GM19239 (cell line): Measurements from ENCODE around the gene RASAL2.
"Not testable (repeated sequence)": the region's sequence is repeated elsewhere in the genome, so short reads cannot be mapped to it uniquely, and the experiment has no call there.

Source experiments
- DNase-seq: peaks from one replicate; pipeline ENCODE4 v3.0.0; 2011; ENCODE audit warnings: low spot score; ENCODE audit not compliant: insufficient read length
- FAIRE-seq: peaks from 2 replicates; lab custom pipeline; 2011; peaks lifted over from hg19 to GRCh38; lab: Jason Lieb, UNC

The RASAL2 gene

GRCh38 chr1:178271471-178271870 lies 177.6 kb downstream of the RASAL2 start:
- FAIRE-seq (no peak), DNase-seq (no peak)

- no peak for FAIRE-seq
- DNase-seq = no peak
These were observed 180.0 kb downstream of the RASAL2 start for GRCh38 chr1:178273707-178274410.

DNA sequence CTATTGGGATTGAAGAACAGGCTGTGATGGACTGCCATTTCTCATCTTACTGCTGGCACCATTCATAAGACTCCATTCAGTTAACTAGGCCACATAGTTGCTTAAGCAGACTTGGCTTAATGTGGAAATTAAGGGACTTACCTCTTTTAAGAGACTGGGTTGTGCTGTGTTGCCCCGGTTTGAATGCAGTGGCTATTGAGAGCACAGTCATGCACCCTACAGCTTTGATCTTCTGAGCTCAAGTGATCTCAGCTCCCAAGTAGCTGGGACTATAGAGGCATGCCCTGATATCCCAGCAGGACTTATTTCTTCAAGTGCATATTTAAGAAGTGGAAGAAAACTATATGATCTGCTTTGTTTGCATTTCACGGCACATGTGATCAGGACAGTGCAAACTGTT lies 181.1 kb downstream of the RASAL2 start:
- FAIRE-seq (no peak), DNase-seq (no peak)

GRCh38 chr1:178275553-178275952 lies 181.6 kb downstream of the RASAL2 start:
- FAIRE-seq (no peak), DNase-seq (no peak)

GRCh38 chr1:178277793-178278530 lies 184.1 kb downstream of the RASAL2 start:
- no peak for FAIRE-seq
- no peak for DNase-seq

DNA sequence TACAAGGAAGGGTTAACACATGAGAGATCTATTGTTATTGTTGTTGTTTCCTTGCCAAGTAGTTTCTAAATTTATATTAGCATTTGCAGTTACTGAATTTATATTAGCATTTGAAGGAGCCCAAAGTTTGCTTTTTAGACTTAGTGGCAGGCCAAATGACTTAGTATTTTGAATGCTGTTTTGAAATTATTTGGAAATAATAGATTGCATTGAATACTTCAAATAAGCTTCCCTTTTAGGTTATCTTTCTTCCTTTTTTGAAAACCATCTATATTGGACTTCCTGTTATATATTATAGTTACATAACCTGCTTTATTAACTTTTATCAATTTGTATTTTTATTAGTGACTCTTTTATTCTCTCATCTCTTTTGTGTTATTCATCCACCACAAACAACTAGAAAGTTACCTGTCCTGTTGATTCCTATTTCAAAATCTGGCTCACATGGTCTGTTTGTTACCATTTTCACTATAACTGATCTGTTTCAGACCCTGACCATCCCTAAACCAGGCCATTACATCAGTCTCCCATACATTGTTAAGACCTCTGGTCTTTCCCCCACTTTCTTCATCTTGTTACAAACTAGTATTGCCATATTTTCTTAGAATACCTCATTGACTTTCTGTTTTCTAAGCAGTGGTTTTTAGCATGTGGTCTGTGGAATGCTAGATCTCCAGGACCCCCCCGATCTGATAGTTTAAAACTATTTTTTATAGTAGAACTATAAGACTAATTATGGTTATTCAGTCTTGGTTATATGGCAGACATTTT lies 185.2 kb downstream of the RASAL2 start:
- no peak for FAIRE-seq
- DNase-seq = no peak

GRCh38 chr1:178282949-178283367 lies 189.1 kb downstream of the RASAL2 start:
- DNase-seq (no peak), FAIRE-seq (no peak)

- no peak for DNase-seq
- no peak for FAIRE-seq
These were observed 189.5 kb downstream of the RASAL2 start for GRCh38 chr1:178283409-178283808.

- FAIRE-seq (no peak), DNase-seq (no peak)
These were observed 190.2 kb downstream of the RASAL2 start for GRCh38 chr1:178284058-178284457.

- FAIRE-seq (no peak), DNase-seq (no peak)
These were observed 197.3 kb downstream of the RASAL2 start for GRCh38 chr1:178291166-178291565.

DNA sequence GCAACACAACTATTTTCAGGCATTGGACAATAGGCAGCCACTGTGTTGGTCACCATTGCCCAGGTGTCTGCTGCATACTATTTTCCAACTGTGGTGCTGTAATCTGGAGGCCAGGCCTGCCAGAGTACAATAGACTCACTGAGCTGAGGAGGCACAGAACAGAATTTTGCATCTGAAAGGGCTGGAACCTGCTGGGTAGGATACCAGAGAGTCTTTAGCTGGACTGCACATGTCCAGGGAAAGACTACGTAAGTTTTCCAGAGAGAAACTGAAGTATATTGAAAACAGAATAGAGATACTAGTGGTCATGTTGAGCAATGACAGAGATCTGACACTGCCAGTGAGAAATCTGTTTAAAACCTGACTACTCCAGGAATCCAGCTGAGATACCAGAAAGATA lies 200.8 kb downstream of the RASAL2 start:
- FAIRE-seq (no peak), DNase-seq (no peak)

DNA sequence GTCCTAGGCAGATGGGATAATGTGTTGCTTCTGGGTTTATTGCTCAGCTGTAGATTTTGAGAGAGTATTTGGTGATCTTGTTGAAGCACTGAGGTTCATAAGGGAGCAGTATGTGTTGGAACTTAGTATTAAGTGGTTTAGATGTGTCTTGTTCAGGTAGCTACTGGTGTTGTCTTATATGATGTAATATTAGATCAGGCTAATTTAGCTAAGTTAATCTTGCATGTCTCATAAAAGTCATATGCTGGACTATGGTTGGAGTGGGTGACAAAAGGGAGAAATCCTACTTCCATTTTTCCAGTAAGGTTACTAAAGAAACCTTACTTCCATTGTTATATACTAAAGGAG lies 206.4 kb downstream of the RASAL2 start:
- FAIRE-seq (no peak), DNase-seq (no peak)

DNA sequence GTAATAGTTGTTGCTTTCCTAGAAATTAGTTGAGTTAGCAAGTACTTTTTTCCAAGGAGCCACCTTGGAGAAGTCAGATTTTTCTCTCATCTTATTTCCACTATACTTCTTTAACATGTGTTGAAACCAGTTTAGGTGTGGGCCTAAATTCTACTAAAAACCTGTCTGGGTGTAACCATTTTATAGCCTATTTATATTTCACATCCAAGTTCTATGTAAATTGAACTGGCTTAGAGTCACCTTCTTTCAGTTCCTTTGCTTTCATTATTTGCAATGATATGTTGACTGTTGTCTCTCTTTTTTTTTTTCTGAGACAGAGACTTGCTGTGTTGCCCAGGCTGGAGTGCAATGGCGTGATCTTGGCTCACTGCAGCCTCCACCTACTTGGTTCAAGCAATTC lies 207.2 kb downstream of the RASAL2 start:
- no peak for DNase-seq
- FAIRE-seq = no peak

GRCh38 chr1:178307264-178307663 lies 213.4 kb downstream of the RASAL2 start:
- no peak for FAIRE-seq
- DNase-seq = no peak

- FAIRE-seq (no peak), DNase-seq (no peak)
These were observed 214.5 kb downstream of the RASAL2 start for GRCh38 chr1:178308438-178308837.

GRCh38 chr1:178310685-178311105 lies 216.8 kb downstream of the RASAL2 start:
- peak; percentile 16 for DNase-seq
- peak; percentile 66 for FAIRE-seq

GRCh38 chr1:178311164-178311563 lies 217.3 kb downstream of the RASAL2 start:
- no peak for FAIRE-seq
- no peak for DNase-seq

GRCh38 chr1:178320280-178320982 lies 226.5 kb downstream of the RASAL2 start:
- not testable (repeated sequence) for FAIRE-seq, DNase-seq

- DNase-seq = no peak
- no peak for FAIRE-seq
These were observed 229.2 kb downstream of the RASAL2 start for GRCh38 chr1:178323067-178323466.

DNA sequence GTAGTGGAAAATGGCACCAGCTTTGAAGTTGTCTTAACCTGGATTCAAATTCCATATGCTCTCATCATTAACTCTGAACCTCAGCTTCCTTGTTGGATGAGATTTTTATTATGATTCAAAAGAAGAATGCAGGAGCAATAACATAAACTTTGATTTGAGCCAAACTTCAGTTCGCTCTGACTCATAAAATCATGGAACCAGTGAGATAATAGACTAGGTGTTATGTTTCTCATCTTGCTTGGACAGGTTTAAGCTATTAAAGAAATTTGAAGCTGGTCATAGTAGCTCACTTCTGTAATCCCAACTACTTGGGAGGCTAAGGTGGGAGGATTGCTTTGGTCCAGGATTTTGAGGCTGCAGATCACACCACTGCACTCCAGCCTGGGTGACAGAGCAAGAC lies 230.1 kb downstream of the RASAL2 start:
- FAIRE-seq = no peak
- DNase-seq = no peak
